Naive thymus-derived CD4-positive, alpha-beta T cell (primary cell): ENCODE measurements around the gene RGS1. TPM values are rescaled to one million over a fixed set of nuclear protein-coding genes. Genes with fewer than 3 reads are reported as not detected.

ENCODE experiments used
- ATAC-seq: fragments of 150-1000 bp; cut with Tn5 transposase; 2 replicates; pipeline ENCODE4 v1.10.0; 2021; ENCODE audit warnings: mild to moderate bottlenecking, moderate library complexity
- CTCF ChIA-PET: fragments of 350-600 bp; sonication (Branson Sonifier 250); formaldehyde crosslinking; loops from one replicate; lab custom pipeline; 2021; ENCODE audit warnings: antibody characterized with exemption; lab: Charles Lee
- POLR2A ChIA-PET: fragments of 350-600 bp; sonication (Branson Sonifier 250); formaldehyde crosslinking; loops from one replicate; lab custom pipeline; 2021; ENCODE audit warnings: antibody characterized with exemption, inconsistent platforms; lab: Charles Lee
- DNase-seq, 9 donors: peaks; one replicate each; pipeline versions ENCODE4 v3.0.0 to v3.0.0-alpha.2; 2020 to 2022; ENCODE audit warnings: mixed read lengths in 1 of 9
- H3K27ac ChIP-seq: one replicate; pipeline ENCODE4 v1.7.0; 2013; ENCODE audit warnings: mild to moderate bottlenecking, low read depth, low read length, moderate library complexity
- H3K27me3 ChIP-seq, 2 donors: one replicate each; pipeline ENCODE4 v1.7.0; 2013; ENCODE audit warnings: low read length in 2 of 2, mild to moderate bottlenecking in 2 of 2, moderate library complexity in 2 of 2; ENCODE audit not compliant: control insufficient read depth in 2 of 2, insufficient read depth in 2 of 2
- H3K36me3 ChIP-seq, 3 experiments: 1 replicate in 2 of 3; 2 replicates in 1 of 3; pipeline ENCODE4 v1.7.0; 2013; ENCODE audit warnings: low read length in 3 of 3, mild to moderate bottlenecking in 3 of 3, moderate library complexity in 1 of 3; ENCODE audit not compliant: insufficient read depth in 3 of 3, control insufficient read depth in 2 of 3
- H3K4me1 ChIP-seq, 2 donors: one replicate each; pipeline ENCODE4 v1.7.0; 2013; ENCODE audit warnings: low read length in 2 of 2, mild to moderate bottlenecking in 2 of 2, moderate library complexity in 1 of 2; ENCODE audit not compliant: control insufficient read depth in 2 of 2, insufficient read depth in 2 of 2
- H3K4me3 ChIP-seq: 2 replicates; pipeline ENCODE4 v1.7.0; 2013; ENCODE audit warnings: mild to moderate bottlenecking, low read length
- H3K9me3 ChIP-seq, 3 experiments: 1 replicate in 2 of 3; 2 replicates in 1 of 3; pipeline ENCODE4 v1.7.0; 2013; ENCODE audit warnings: low read length in 3 of 3; ENCODE audit not compliant: control insufficient read depth in 2 of 3
- H3K27ac Mint-ChIP-seq, 9 donors: one replicate each; pipeline ENCODE4 v1.8.0; 2020 to 2022; ENCODE audit warnings: mixed read lengths in 9 of 9, mild to moderate bottlenecking in 8 of 9, moderate library complexity in 5 of 9, inconsistent platforms in 2 of 9
- H3K27me3 Mint-ChIP-seq, 5 donors: one replicate each; pipeline ENCODE4 v1.8.0; 2021 to 2022; ENCODE audit warnings: mixed read lengths in 5 of 5, mild to moderate bottlenecking in 1 of 5
- H3K36me3 Mint-ChIP-seq, 5 donors: one replicate each; pipeline ENCODE4 v1.8.0; 2020 to 2022; ENCODE audit warnings: mixed read lengths in 5 of 5, mild to moderate bottlenecking in 3 of 5, inconsistent platforms in 1 of 5
- H3K4me1 Mint-ChIP-seq, 7 donors: one replicate each; pipeline ENCODE4 v1.8.0; 2020 to 2022; ENCODE audit warnings: mixed read lengths in 7 of 7, mild to moderate bottlenecking in 3 of 7, inconsistent platforms in 1 of 7
- H3K4me3 Mint-ChIP-seq, 10 donors: one replicate each; pipeline ENCODE4 v1.8.0; 2020 to 2022; ENCODE audit warnings: mild to moderate bottlenecking in 10 of 10, mixed read lengths in 10 of 10, moderate library complexity in 6 of 10, inconsistent platforms in 2 of 10
- H3K9me3 Mint-ChIP-seq, 11 donors: one replicate each; pipeline ENCODE4 v1.8.0; 2020 to 2022; ENCODE audit warnings: mixed read lengths in 11 of 11, mild to moderate bottlenecking in 4 of 11, inconsistent platforms in 1 of 11, moderate library complexity in 1 of 11
- intact Hi-C, 2 donors: fragments of 100-400 bp; cut with micrococcal nuclease; formaldehyde crosslinking; loops; one replicate each; pipeline ENCODE4 v1.15.1; 2023
- polyA plus RNA-seq, 2 donors: library from polyadenylated mRNA; unstranded; fragments of 300-500 nt; fragmentation: Illumina TruSeq; gene quantifications; one replicate each; pipeline ENCODE4 v1.2.3, GENCODE V29; 2021
- total RNA-seq, 6 experiments: library from RNA in 5 of 6; stranded (reverse) in 5 of 6; gene quantifications; 1 replicate in 5 of 6; 2 replicates in 1 of 6; pipeline ENCODE4 v1.2.3 and lab custom pipeline; 2021 to 2026

RGS1 gene
- total and polyA plus RNA-seq, 7 experiments from 2014 or later = 3.4 to 607 (median 14.3) TPM

- intact Hi-C loops = loop anchor here (5.0 to 10.0 kb wide), 3 partner anchors 230 to 957 kb away; partner anchors contain the start of genes CDC73 (in 1 of the 2) and RGS2 (in 1 of the 2)
- Histone ChIP-seq H3K4me1 (peaks cover 16 to 34% of the 10 kb centered on the region in 2 donors), H3K4me3 (peak overlapping the region; percentile 52), H3K27me3 (no peaks in the 10 kb centered on the region), H3K36me3 (peaks cover 0 to 7% (median 0%) of the 10 kb centered on the region in 3 experiments), H3K27ac (no peak overlapping the region), H3K9me3 (no peaks in the 10 kb centered on the region)
- peak overlapping the region in 6 of 10 donors; percentile 21 to 94 (median 85) for H3K4me3 Mint-ChIP-seq
- H3K4me1 Mint-ChIP-seq = peaks cover 12 to 69% (median 50%) of the 10 kb centered on the region in 7 donors
- ATAC-seq = no peak
- peak overlapping the region in 5 of 9 donors; percentile 11 to 96 (median 50) for H3K27ac Mint-ChIP-seq
- no peak for DNase-seq
- no peaks in the 10 kb centered on the region for H3K9me3 Mint-ChIP-seq
- H3K27me3 Mint-ChIP-seq = no peaks in the 10 kb centered on the region
- ChIA-PET CTCF (interaction anchor here (0.8 to 5.3 kb wide), 4 partner anchors 10 to 102 kb away, joined by 3 to 59 read pairs (median 3); no protein-coding TSS in a partner anchor), POLR2A (no interaction called here)
- peaks cover 0 to 32% (median 0%) of the 10 kb centered on the region in 5 donors for H3K36me3 Mint-ChIP-seq
Observed at GRCh38 chr1:192577145-192578140, 1.9 kb downstream of the RGS1 start.

- no peak overlapping the region for H3K27ac ChIP-seq
- H3K27me3 ChIP-seq = no peaks in the 10 kb centered on the region
- ATAC-seq (no peak), DNase-seq (no peak)
- Mint-ChIP-seq H3K9me3 (no peaks in the 10 kb centered on the region), H3K27me3 (no peaks in the 10 kb centered on the region), H3K4me1 (peaks cover 10 to 60% (median 43%) of the 10 kb centered on the region in 7 donors), H3K27ac (peak overlapping the region in 5 of 9 donors; percentile 11 to 96 (median 36)), H3K36me3 (peaks cover 0 to 32% (median 0%) of the 10 kb centered on the region in 5 donors), H3K4me3 (peak overlapping the region in 6 of 10 donors; percentile 12 to 94 (median 70))
- peak overlapping the region; percentile 52 for H3K4me3 ChIP-seq
- ChIA-PET CTCF (interaction anchor here (0.6 to 5.3 kb wide), 10 partner anchors 10 to 441 kb away, joined by 3 to 59 read pairs (median 4); no protein-coding TSS in a partner anchor), POLR2A (no interaction called here)
- no peaks in the 10 kb centered on the region for H3K9me3 ChIP-seq
- H3K36me3 ChIP-seq = peaks cover 0 to 7% (median 0%) of the 10 kb centered on the region in 3 experiments
- peaks cover 15 to 31% of the 10 kb centered on the region in 2 donors for H3K4me1 ChIP-seq
- intact Hi-C loops = loop anchor here (5.0 to 10.0 kb wide), 3 partner anchors 229 to 956 kb away; partner anchors contain the start of genes CDC73 (in 1 of the 2) and RGS2 (in 1 of the 2)
Observed at GRCh38 chr1:192578144-192578909, 2.8 kb downstream of the RGS1 start.

- Mint-ChIP-seq H3K9me3 (no peaks in the 10 kb centered on the region), H3K27me3 (peaks cover 0 to 1% (median 0%) of the 10 kb centered on the region in 5 donors), H3K4me3 (peak overlapping the region in 5 of 10 donors; percentile 22 to 94 (median 86)), H3K36me3 (peaks cover 0 to 32% (median 0%) of the 10 kb centered on the region in 5 donors), H3K4me1 (peaks cover 10 to 53% (median 36%) of the 10 kb centered on the region in 7 donors), H3K27ac (peak overlapping the region in 6 of 9 donors; percentile 1 to 90 (median 11))
- ChIA-PET CTCF (interaction anchor here (0.5 to 5.3 kb wide), 10 partner anchors 9 to 440 kb away, joined by 3 to 59 read pairs (median 4); no protein-coding TSS in a partner anchor), POLR2A (interaction anchor here (0.5 kb wide), 1 partner anchor 19 kb away, joined by 3 read pairs; no protein-coding TSS in a partner anchor)
- intact Hi-C loops = loop anchor here (5.0 to 10.0 kb wide), 3 partner anchors 228 to 956 kb away; partner anchors contain the start of genes CDC73 (in 1 of the 2) and RGS2 (in 1 of the 2)
- DNase-seq (peak in 2 of 9 donors; percentile 19 to 24), ATAC-seq (peak; percentile 3)
- H3K27me3 ChIP-seq = no peaks in the 10 kb centered on the region
- no peaks in the 10 kb centered on the region for H3K9me3 ChIP-seq
- H3K4me3 ChIP-seq = peak overlapping the region; percentile 52
- no peak overlapping the region for H3K27ac ChIP-seq
- peaks cover 7 to 24% of the 10 kb centered on the region in 2 donors for H3K4me1 ChIP-seq
- peaks cover 0 to 7% (median 0%) of the 10 kb centered on the region in 3 experiments for H3K36me3 ChIP-seq
Observed at GRCh38 chr1:192579010-192579738, 3.6 kb downstream of the RGS1 start.

- H3K27ac ChIP-seq = no peak overlapping the region
- Mint-ChIP-seq H3K27me3 (peaks cover 0 to 2% (median 0%) of the 10 kb centered on the region in 5 donors), H3K27ac (peak overlapping the region in 2 of 9 donors; percentile 8 to 43), H3K9me3 (no peaks in the 10 kb centered on the region), H3K4me3 (peak overlapping the region in 2 of 10 donors; percentile 31 to 40), H3K36me3 (peaks cover 0 to 32% (median 0%) of the 10 kb centered on the region in 5 donors), H3K4me1 (peaks cover 8 to 44% (median 28%) of the 10 kb centered on the region in 7 donors)
- DNase-seq (peak in 3 of 9 donors; percentile 15 to 44 (median 38)), ATAC-seq (peak; percentile 40)
- no peaks in the 10 kb centered on the region for H3K27me3 ChIP-seq
- H3K4me3 ChIP-seq = no peak overlapping the region
- CTCF ChIA-PET = interaction anchor here (1.9 to 5.3 kb wide), 2 partner anchors 64 to 105 kb away, joined by 6 to 59 read pairs; no protein-coding TSS in a partner anchor
- no peaks in the 10 kb centered on the region for H3K9me3 ChIP-seq
- POLR2A ChIA-PET = no interaction called here
- peaks cover 7 to 15% of the 10 kb centered on the region in 2 donors for H3K4me1 ChIP-seq
- H3K36me3 ChIP-seq = peaks cover 0 to 7% (median 0%) of the 10 kb centered on the region in 3 experiments
- intact Hi-C loops = loop anchor here (1.0 to 2.0 kb wide), 6 partner anchors 29 to 106 kb away; no protein-coding TSS in a partner anchor
Observed at GRCh38 chr1:192580351-192580962, 4.9 kb downstream of the RGS1 start.
